HCT116 (cell line): Measurements from ENCODE around the gene BCO1. TPM values are rescaled to one million over a fixed set of nuclear protein-coding genes. Genes with fewer than 3 reads are reported as not detected.

ENCODE experiments used
- ATAC-seq: fragments of 200-7000 bp; cut with Tn5 transposase; 2 replicates; pipeline ENCODE4 v1.9.1; 2020; ENCODE audit warnings: mild to moderate bottlenecking, moderate library complexity
- BruUV-seq: library from RNA; stranded (reverse); fragments of 400-500 nt; replicated peaks from 2 replicates; lab custom pipeline; 2021; lab: Mats Ljungman, UMichigan
- CTCF ChIA-PET: fragments of 300-600 bp; sonication (Branson Sonifier 250); formaldehyde crosslinking; loops from one replicate; lab custom pipeline; 2021; ENCODE audit warnings: antibody characterized with exemption; lab: Charles Lee
- POLR2A ChIA-PET: fragments of 300-600, 350-600 bp; sonication (Branson Sonifier 250); formaldehyde crosslinking; loops from one replicate; lab custom pipeline; 2021; ENCODE audit warnings: antibody characterized with exemption; lab: Charles Lee
- RAD21 ChIA-PET, 2 experiments: fragments of 300-600 bp; sonication (Branson Sonifier 250); formaldehyde crosslinking; loops; one replicate each; lab custom pipeline; 2023; ENCODE audit warnings: low total read pairs in 2 of 2; ENCODE audit not compliant: uncharacterized antibody in 2 of 2, unreplicated experiment in 2 of 2, low non-redundant PET in 1 of 2; lab: Charles Lee
- DNase-seq: peaks from one replicate; pipeline ENCODE4 v3.0.0-alpha.2; 2010; ENCODE audit warnings: low read depth, low spot score
- H2AFZ ChIP-seq: fragments of 200-600 bp; shearing (Covaris generic), sonication (generic); 2 replicates; pipeline ENCODE4 v1.6.1; 2017; ENCODE audit warnings: low read depth, mixed run types, mixed read lengths, antibody characterized with exemption, low read length; ENCODE audit not compliant: poor library complexity, severe bottlenecking
- H3K27ac ChIP-seq: 2 replicates; pipeline ENCODE4 v1.5.1; 2012; ENCODE audit warnings: low read depth, low read length
- H3K27me3 ChIP-seq: fragments of 200-600 bp; sonication (generic); 2 replicates; pipeline ENCODE4 v1.6.1; 2016; ENCODE audit warnings: mixed run types, low read length, mixed read lengths; ENCODE audit not compliant: insufficient read depth
- H3K36me3 ChIP-seq, 2 experiments: fragments of 200-500 bp in 1 of 2; fragments of 200-600 bp in 1 of 2; sonication (Bioruptor generic) in 1 of 2; sonication (generic) in 1 of 2; 2 replicates each; pipeline versions ENCODE4 v1.5.1 to v1.6.1; 2014 to 2016; ENCODE audit warnings: low read length in 2 of 2, inconsistent platforms in 1 of 2, mixed read lengths in 1 of 2, mixed run types in 1 of 2; ENCODE audit not compliant: insufficient read depth in 2 of 2, control insufficient read depth in 1 of 2
- H3K4me1 ChIP-seq, 2 experiments: fragments of 200-600 bp in 1 of 2; sonication (generic) in 1 of 2; 2 replicates each; pipeline versions ENCODE4 v1.5.1 to v1.6.1; 2012 to 2017; ENCODE audit warnings: low read length in 2 of 2, inconsistent platforms in 1 of 2, mild to moderate bottlenecking in 1 of 2, mixed read lengths in 1 of 2, mixed run types in 1 of 2, moderate library complexity in 1 of 2; ENCODE audit not compliant: insufficient read depth in 2 of 2, control insufficient read depth in 1 of 2
- H3K4me2 ChIP-seq: fragments of 200-600 bp; sonication (generic); 2 replicates; pipeline ENCODE4 v1.6.1; 2017; ENCODE audit warnings: mixed run types, low read length, mixed read lengths
- H3K4me3 ChIP-seq, 2 experiments: fragments of 200-600 bp in 1 of 2; sonication (generic) in 1 of 2; replicated peaks in 1 of 2; 2 replicates each; pipeline ENCODE4 v1.5.1; 2011 to 2016; ENCODE audit warnings: low read length in 2 of 2, control low read depth in 1 of 2, low read depth in 1 of 2, mild to moderate bottlenecking in 1 of 2, mixed read lengths in 1 of 2, mixed run types in 1 of 2
- H3K79me2 ChIP-seq: fragments of 200-600 bp; sonication (generic); 2 replicates; pipeline ENCODE4 v1.6.1; 2017; ENCODE audit warnings: mild to moderate bottlenecking, mixed run types, low read length, moderate library complexity, mixed read lengths; ENCODE audit not compliant: insufficient read depth
- H3K9ac ChIP-seq: fragments of 200-600 bp; sonication (generic); 2 replicates; pipeline ENCODE4 v1.6.1; 2016; ENCODE audit warnings: low read length, mixed read lengths
- H3K9me2 ChIP-seq: fragments of 200-600 bp; sonication (generic), shearing (Covaris generic); 2 replicates; pipeline ENCODE4 v1.6.1; 2017; ENCODE audit warnings: mixed run types, mild to moderate bottlenecking, moderate library complexity; ENCODE audit not compliant: insufficient read depth
- H3K9me3 ChIP-seq, 2 experiments: fragments of 200-500 bp in 1 of 2; fragments of 200-600 bp in 1 of 2; sonication (Bioruptor generic) in 1 of 2; sonication (generic) in 1 of 2; 2 replicates each; pipeline ENCODE4 v1.6.1; 2014 to 2017; ENCODE audit warnings: low read length in 2 of 2, mixed read lengths in 2 of 2, inconsistent platforms in 1 of 2, low read depth in 1 of 2, mild to moderate bottlenecking in 1 of 2, mixed run types in 1 of 2, moderate library complexity in 1 of 2; ENCODE audit not compliant: control insufficient read depth in 1 of 2, insufficient read depth in 1 of 2
- H4K20me1 ChIP-seq: fragments of 200-600 bp; sonication (generic), shearing (Covaris generic); 2 replicates; pipeline ENCODE4 v1.6.1; 2017; ENCODE audit warnings: mixed run types, mild to moderate bottlenecking, moderate library complexity; ENCODE audit not compliant: insufficient read depth
- CEBPB ChIP-seq: IDR thresholded peaks from 2 replicates; pipeline ENCODE4 v1.6.1; 2012; ENCODE audit warnings: low read depth
- EGR1 ChIP-seq: IDR thresholded peaks from 2 replicates; pipeline ENCODE4 v1.6.1; 2012; ENCODE audit warnings: low read depth
- ELF1 ChIP-seq: IDR thresholded peaks from 2 replicates; pipeline ENCODE4 v1.6.1; 2012; ENCODE audit warnings: low read depth, borderline replicate concordance
- EZH2 ChIP-seq: fragments of 200-600 bp; sonication (generic); IDR thresholded peaks from 2 replicates; pipeline ENCODE4 v1.6.1; 2017; ENCODE audit warnings: antibody characterized with exemption, mixed run types
- JUND ChIP-seq: IDR thresholded peaks from 2 replicates; pipeline ENCODE4 v1.6.1; 2012
- POLR2A ChIP-seq: IDR thresholded peaks from 2 replicates; pipeline ENCODE4 v1.7.0; 2011; ENCODE audit warnings: borderline replicate concordance; ENCODE audit not compliant: insufficient read depth, insufficient read length; ENCODE audit errors: extremely low read depth
- RAD21 ChIP-seq: IDR thresholded peaks from 2 replicates; pipeline ENCODE4 v1.6.1; 2012; ENCODE audit warnings: low read depth, mild to moderate bottlenecking
- SIN3A ChIP-seq: IDR thresholded peaks from 2 replicates; pipeline ENCODE4 v1.6.1; 2012; ENCODE audit warnings: low read depth
- SP1 ChIP-seq: IDR thresholded peaks from 2 replicates; pipeline ENCODE4 v1.6.1; 2012; ENCODE audit warnings: low read depth
- SRF ChIP-seq: IDR thresholded peaks from 2 replicates; pipeline ENCODE4 v1.6.1; 2012; ENCODE audit warnings: low read depth
- ZFX ChIP-seq: fragments of 450-650 bp; IDR thresholded peaks from 2 replicates; pipeline ENCODE4 v1.6.1; 2017
- ZNF274 ChIP-seq: fragments of 200-500 bp; sonication (Bioruptor generic); IDR thresholded peaks from 2 replicates; pipeline ENCODE4 v1.6.1; 2014; ENCODE audit warnings: mild to moderate bottlenecking, low read depth, low read length, inconsistent platforms
- intact Hi-C: fragments of 100-400 bp; cut with micrococcal nuclease; formaldehyde crosslinking; loops from 2 replicates; pipeline ENCODE4 v1.10.0; 2022
- total RNA-seq: library from RNA; stranded (reverse); gene quantifications from one replicate; pipeline ENCODE4 v1.2.1, GENCODE V29; 2021; ENCODE audit not compliant: unreplicated experiment
- TF ChIP-seq, protein P1 (sequence below): IDR thresholded peaks from 2 replicates; pipeline ENCODE4 v1.6.1; 2011; ENCODE audit warnings: mild to moderate bottlenecking, low read length, moderate library complexity; ENCODE audit not compliant: insufficient replicate concordance; ENCODE audit errors: extremely low read depth
- TF ChIP-seq, protein P2 (sequence below): IDR thresholded peaks from 2 replicates; pipeline ENCODE4 v1.6.1; 2012; ENCODE audit warnings: low read depth
- TF ChIP-seq, protein P3 (sequence below): IDR thresholded peaks from 2 replicates; pipeline ENCODE4 v1.6.1; 2012
- TF ChIP-seq, protein P4 (sequence below): IDR thresholded peaks from 2 replicates; pipeline ENCODE4 v1.6.1; 2012

The BCO1 gene
- total RNA-seq, 1 experiment from 2014 or later, result not detected

DNA sequence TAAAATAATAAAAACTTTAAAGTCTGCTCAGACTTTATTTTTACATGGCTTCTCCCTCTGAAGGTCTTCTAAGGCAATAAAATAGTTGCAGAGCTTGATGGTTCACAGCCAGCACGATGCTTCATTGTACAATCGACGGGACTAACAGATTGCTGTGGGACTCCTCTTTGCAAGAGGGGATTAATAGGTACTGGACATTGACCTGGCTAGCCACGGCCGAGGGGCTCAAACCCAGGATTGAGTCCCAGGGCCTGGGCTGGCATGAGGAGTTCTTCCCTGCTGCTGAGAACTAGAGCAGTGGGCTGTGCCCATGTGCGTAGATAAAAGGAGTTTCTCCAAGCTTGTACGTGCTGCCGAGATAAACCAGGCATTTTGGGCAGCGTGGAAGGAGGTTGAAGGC, 52.6 kb downstream of the BCO1 start:
- CTCF ChIA-PET, result no interaction called here
- H4K20me1 ChIP-seq, result no peaks in the 10 kb centered on the region
- TF ChIP-seq, protein P1, sequence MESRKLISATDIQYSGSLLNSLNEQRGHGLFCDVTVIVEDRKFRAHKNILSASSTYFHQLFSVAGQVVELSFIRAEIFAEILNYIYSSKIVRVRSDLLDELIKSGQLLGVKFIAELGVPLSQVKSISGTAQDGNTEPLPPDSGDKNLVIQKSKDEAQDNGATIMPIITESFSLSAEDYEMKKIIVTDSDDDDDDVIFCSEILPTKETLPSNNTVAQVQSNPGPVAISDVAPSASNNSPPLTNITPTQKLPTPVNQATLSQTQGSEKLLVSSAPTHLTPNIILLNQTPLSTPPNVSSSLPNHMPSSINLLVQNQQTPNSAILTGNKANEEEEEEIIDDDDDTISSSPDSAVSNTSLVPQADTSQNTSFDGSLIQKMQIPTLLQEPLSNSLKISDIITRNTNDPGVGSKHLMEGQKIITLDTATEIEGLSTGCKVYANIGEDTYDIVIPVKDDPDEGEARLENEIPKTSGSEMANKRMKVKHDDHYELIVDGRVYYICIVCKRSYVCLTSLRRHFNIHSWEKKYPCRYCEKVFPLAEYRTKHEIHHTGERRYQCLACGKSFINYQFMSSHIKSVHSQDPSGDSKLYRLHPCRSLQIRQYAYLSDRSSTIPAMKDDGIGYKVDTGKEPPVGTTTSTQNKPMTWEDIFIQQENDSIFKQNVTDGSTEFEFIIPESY, result no peak
- TF ChIP-seq SP1, result no peak
- TF ChIP-seq JUND, result no peak
- TF ChIP-seq ELF1, result no peak
- no peak for TF ChIP-seq RAD21
- TF ChIP-seq ZFX, result no peak; the same call in 1 of the 2 replicates
- TF ChIP-seq EZH2, result no peak
- no peak for TF ChIP-seq SIN3A
- no peak for TF ChIP-seq ZNF274
- TF ChIP-seq EGR1, result no peak
- TF ChIP-seq, protein P2, sequence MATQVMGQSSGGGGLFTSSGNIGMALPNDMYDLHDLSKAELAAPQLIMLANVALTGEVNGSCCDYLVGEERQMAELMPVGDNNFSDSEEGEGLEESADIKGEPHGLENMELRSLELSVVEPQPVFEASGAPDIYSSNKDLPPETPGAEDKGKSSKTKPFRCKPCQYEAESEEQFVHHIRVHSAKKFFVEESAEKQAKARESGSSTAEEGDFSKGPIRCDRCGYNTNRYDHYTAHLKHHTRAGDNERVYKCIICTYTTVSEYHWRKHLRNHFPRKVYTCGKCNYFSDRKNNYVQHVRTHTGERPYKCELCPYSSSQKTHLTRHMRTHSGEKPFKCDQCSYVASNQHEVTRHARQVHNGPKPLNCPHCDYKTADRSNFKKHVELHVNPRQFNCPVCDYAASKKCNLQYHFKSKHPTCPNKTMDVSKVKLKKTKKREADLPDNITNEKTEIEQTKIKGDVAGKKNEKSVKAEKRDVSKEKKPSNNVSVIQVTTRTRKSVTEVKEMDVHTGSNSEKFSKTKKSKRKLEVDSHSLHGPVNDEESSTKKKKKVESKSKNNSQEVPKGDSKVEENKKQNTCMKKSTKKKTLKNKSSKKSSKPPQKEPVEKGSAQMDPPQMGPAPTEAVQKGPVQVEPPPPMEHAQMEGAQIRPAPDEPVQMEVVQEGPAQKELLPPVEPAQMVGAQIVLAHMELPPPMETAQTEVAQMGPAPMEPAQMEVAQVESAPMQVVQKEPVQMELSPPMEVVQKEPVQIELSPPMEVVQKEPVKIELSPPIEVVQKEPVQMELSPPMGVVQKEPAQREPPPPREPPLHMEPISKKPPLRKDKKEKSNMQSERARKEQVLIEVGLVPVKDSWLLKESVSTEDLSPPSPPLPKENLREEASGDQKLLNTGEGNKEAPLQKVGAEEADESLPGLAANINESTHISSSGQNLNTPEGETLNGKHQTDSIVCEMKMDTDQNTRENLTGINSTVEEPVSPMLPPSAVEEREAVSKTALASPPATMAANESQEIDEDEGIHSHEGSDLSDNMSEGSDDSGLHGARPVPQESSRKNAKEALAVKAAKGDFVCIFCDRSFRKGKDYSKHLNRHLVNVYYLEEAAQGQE, result no peak
- TF ChIP-seq, protein P3, sequence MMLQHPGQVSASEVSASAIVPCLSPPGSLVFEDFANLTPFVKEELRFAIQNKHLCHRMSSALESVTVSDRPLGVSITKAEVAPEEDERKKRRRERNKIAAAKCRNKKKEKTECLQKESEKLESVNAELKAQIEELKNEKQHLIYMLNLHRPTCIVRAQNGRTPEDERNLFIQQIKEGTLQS, result no peak
- no peak for TF ChIP-seq POLR2A
- TF ChIP-seq, protein P4, sequence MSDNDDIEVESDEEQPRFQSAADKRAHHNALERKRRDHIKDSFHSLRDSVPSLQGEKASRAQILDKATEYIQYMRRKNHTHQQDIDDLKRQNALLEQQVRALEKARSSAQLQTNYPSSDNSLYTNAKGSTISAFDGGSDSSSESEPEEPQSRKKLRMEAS, result no peak
- TF ChIP-seq CEBPB, result no peak
- TF ChIP-seq SRF, result no peak
- no peaks in the 10 kb centered on the region for H3K79me2 ChIP-seq
- no peak overlapping the region for H3K27ac ChIP-seq
- H3K27me3 ChIP-seq, result no peaks in the 10 kb centered on the region; the same call in 1 of the 2 replicates
- ATAC-seq, result no peak
- DNase-seq, result no peak
- RAD21 ChIA-PET, result no interaction called here
- no peak overlapping the region for H3K4me3 ChIP-seq
- H2AFZ ChIP-seq, result no peak overlapping the region
- intact Hi-C loops, result no loop called here
- POLR2A ChIA-PET, result no interaction called here
- H3K4me1 ChIP-seq, result no peaks in the 10 kb centered on the region
- BruUV-seq, result no TSS peak
- no peaks in the 10 kb centered on the region for H3K9me3 ChIP-seq
- H3K9me2 ChIP-seq, result no peaks in the 10 kb centered on the region
- no peak overlapping the region for H3K9ac ChIP-seq
- H3K4me2 ChIP-seq, result no peak overlapping the region
- no peaks in the 10 kb centered on the region for H3K36me3 ChIP-seq
